Measurements from ENCODE around the gene TECPR1.

TECPR1 gene

DNA sequence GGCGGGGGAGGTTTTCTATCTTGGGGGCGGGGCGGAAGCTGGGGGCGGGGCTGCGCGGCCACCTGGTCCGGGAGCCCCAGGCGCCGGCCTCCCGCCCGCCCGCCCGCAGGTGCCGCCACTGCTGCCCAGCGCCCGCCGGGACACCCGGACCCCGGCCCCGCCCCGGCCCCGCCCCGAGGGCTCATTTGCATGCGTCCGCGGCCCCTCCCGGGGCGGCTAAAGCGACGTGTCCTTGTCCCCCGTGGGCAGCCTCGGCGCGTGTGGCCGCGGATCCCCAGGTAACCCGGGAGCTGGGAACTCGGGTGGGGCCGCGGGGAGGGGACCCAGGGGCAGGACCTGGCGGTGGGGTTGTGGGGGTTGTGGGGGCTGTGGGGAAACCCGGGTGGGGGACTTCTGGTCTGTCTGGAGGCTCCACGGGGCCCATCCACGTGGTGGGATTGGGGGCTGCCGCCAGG, 40.8 kb downstream of the TECPR1 start, which contains the start of gene BHLHA15:
Gene BHLHA15, plus strand, starts transcription at position 219 of the 455 bp plus-strand sequence. CDS start 871 bp downstream, outside the sequence.
- DNase-seq (ENCODE audit: low spot score): peak; percentile 90

DNA sequence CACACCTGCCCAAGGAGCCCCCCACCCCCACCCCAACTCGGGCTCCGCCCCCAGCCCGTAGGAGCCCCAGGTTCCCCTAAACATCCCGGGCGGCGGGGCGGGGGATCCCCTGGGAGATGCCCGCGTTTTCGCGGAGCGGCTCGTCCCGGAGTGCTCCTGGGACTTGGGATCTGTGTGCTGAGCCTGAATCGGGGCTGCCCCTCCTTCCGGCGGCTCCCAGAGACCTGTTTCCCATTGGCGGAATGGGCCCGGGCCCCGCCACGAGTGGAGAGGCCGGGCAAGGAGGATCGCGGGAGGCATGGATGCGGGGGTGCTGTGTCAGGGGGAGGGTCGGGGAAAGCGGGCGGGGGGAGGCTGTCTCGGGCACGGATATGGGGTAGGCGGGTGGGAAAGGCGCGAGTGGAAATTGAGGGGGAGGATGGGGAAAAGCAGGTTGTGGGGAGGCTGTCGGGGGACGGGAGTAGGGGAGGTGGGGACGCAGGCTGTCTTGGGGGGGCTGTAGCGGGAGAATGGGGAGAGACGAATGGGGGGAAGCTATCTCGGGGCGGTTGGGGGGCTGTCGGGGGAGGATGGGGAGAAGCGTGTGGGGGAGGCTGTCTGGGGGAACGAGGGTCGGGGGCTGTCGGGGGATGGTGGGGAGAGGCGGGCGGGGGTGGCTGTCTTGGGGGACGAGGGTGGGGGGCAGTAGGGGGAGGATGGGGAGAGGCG, 41.4 kb downstream of the TECPR1 start:
- DNase-seq (ENCODE audit: low spot score): peak; percentile 89

DNA sequence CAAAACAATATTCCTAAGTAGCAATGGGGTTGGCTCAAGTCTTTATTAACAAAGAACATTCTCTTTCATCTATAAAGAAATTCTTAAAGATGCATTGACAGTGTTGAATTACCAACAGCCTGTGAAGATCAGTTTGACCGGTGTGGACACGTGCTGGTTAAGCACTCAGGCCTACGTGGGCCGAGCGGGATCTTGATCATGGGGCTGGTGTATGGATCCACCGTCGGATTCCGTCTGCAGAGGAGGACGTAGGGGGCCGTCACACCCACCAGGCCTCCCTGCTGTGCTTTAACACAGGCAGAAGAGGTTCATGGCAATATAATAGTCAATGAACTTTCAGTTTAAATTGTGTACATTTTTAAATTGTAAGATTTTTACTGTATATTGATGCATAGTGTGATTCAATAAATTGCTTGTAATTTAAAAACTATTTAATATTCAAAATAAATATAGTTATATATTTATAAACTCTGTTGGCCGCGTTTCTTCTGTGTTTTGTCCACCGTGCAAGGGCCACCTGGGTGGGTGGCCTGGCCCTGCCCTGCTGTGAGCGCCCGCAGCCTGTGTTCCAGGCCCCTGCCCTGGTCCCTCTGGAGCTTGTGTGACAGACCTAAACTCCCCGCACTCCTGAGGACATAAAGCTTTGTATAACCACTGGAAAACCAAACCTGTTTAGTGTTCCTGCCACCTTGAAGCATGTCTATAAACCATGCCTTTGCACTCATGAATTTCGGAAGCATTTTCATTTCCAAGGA, 42.7 kb downstream of the TECPR1 start:
- peak; percentile 22 for DNase-seq (ENCODE audit: low spot score)

DNA sequence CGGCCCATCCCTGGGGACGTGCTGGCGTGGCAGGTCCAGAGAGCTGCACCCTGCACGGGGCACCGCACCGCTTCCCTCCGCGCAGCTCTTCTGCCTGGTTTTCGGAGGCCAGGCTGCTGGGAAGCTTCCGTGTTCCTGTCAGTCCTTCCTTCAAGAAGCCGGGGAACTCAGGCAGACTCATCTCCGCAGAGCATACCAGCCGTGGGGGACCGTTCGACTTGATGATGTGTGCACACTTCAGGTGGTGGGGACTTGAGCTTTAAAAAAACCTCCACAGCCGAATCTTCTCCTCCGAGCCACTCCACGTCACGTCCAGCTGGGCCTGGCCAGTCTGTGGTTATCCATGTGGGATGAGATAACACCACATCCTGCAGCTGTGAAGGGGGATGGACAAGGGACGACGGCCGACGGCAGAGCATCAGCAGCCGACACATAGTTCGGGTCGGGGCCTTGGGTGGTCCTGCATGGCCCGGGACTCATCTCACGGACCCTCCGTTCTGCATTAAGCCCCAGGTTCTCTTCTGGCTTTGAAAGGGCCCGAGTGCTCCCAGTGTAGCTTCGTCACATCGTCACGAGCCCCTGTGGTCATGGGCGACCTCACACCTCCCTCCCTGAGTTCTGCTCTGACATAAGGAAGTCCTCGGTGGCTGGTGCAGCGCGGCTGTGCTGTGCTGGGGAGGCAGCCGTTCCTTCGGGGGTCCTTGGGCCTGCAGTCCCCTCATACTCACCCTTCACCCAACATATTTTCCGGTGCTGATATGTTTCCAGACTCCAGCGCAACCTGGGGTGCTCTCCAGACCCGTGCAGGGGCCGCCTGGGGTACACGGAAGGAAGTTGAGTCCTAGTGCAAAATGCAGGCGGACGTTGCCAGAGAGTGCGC, 45.3 kb downstream of the TECPR1 start:
- DNase-seq (ENCODE audit: low spot score): peak; percentile 12

DNA sequence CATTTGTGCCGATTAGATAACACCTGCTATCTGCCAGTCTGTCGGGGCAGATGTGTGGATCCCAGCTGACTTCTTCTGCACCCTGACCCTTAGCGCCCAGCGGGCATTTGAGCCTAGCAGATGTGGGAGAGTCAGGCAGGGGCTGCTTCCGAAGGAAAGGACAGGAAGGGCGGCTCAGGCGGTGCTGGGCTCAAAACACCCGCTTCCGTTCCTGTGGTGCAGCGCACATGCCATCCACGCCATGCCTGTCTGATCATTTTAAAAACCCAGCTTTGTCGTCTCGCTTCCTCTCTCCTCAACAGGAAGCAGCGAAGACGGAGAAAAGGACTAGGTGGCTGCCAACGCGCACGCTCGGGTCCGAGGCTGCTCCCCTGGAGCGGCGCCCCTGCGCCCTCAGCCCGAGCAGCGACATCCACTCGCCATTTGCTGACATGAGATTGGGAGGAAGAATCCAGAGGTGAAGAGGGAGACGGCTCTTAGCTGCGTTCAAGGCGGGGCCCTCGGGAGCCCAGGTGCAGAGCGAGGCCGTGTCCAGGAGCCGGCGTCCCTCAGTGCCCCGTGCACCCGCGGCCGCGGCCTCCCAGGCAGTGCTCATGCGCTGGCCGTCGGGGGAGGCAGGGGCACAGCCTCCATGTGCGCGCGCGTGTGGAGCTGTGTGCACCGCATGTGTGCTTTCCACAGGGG, 46.7 kb downstream of the TECPR1 start:
- DNase-seq (ENCODE audit: low spot score): peak; percentile 21

DNA sequence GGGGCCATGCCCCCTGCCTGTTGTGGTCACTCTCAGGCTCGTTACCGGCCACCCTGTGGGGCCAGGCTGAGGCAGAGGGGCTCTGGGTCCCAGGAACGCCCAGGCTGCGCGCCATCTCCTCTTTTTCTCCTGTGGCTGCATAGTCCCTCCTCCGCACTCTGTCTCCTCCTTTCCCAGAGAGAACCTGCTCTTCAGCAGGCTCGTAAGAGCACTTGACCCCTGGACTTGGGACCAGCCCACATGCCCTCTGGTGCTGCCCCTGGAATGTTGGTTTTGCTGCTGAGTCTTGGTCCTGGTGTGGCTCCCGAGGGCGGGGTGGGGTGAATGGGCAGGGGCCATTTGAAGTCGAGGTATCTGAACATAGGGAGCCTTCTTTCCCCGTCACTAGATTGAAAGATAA, 47.4 kb downstream of the TECPR1 start:
- peak; percentile 12 for DNase-seq (ENCODE audit: low spot score)

DNA sequence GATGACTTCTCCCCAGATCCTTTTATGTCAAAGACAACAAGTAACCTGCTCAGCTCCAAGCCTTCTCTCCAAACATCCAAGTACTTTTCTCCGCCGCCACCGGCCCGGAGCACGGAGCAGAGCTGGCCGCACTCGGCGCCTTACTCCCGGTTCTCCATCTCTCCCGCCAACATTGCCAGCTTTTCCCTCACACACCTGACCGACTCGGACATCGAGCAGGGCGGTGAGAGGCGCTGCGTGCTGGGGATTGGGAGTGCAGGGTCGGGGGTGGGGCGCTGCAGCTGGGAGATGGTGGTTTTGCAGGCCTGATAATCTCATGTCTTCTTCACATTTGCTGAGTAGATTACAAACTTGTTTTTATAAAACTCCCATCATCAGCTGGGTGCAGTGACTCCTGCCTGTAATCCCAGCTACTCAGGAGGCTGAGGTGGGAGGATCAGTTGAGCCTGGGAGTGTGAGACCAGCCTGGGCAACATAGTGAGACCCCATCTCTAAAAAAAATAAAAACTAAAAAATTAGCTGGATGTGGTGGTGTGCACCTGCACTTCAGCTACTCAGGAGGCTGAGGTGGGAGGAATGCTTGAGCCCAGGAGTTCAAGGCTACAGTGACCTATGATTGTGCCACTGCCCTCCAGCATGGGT, 47.9 kb downstream of the TECPR1 start:
- no peak for DNase-seq (ENCODE audit: low spot score)

DNA sequence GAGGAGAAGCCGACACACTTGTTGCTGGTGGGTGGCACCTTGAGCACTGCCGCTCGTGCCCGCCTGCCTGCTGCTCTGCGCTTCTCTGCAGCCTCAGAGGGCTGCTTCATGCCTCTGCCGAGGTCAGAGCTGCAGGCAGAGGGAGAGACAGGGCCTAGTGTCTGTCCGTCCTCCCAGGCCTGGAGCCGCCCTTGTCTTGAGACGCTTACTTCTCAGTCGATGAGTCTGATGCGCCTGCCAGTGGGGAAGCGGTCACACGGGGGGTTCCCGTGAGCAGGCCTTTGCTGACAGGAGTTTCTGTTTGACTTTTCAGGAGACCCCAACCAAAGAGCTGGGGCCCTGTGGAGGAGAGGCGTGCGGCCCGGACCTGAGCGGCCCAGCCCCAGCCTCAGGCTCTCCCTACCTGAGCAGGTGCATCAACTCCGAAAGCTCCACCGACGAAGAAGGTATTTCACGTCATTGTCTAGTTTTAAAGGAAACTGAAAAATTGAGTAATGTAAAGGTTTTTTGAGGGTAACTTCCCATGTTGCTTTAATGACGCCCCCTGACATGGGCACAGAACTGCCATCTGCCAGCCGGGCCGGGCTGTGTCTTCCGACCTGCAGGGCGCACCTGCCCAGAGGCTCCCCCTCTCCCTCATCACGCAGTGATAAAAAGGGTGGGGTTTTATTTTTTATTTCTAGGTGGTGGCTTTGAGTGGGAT, 48.6 kb downstream of the TECPR1 start:
- DNase-seq (ENCODE audit: low spot score): no peak

DNA sequence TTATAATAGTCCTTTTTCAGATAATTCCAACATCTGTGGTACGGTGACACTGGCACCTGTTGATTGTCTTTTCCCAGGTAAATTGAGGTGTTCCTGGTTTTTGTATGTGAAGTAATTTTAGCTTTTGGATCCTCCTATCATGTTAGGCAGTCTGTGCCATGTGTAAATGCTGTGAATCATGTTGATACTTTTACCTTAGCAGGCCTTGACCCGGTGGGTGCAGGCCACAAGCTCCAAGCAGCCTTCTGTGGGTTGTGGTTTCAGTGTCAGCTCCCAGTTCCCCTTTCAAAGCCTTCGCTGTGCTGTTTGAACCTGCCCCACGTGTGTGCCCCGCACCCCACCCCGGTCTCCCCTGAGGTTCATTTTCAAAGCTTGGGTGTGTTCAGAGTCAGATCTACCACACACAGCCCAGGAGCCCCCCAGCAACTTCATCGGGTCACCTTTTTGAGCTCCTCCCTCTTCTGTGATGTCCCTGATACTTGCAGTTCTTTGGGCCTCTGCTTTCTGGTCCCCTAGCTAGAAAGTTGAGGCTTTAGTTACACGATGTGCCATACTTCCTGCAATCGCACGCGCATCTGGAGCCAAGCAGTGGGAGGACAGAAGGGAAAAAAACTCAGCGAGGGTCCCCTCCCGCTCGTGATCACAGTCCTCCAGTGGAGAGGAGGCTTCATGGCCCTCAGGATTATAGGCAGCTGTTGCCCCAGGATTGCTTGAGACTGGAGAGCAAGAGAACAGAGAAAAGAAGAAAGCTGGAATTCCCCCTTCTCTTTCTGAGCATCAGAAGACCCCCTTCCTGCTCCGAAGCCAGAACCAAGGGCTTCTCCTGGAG, 49.5 kb downstream of the TECPR1 start:
- no peak for DNase-seq (ENCODE audit: low spot score)

DNA sequence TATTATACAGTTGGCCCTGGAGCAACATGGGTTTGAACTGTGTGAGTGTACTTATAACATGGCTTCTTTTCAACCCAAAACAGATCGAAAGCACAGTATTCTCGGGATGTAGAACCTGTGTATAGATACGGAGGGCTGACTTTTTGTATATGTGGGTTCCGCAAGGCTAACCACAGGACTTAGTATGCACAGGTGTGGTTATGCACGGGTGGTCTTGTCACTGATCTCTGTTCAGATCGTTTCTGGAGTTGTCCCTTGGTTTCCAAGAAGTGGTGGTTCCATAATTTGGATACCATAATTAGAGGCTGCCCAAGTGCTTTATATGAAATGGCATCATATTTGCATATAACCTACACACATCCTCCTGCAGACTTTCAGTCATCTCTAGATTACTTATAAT, 51.7 kb downstream of the TECPR1 start:
- no peak for DNase-seq (ENCODE audit: low spot score)

DNA sequence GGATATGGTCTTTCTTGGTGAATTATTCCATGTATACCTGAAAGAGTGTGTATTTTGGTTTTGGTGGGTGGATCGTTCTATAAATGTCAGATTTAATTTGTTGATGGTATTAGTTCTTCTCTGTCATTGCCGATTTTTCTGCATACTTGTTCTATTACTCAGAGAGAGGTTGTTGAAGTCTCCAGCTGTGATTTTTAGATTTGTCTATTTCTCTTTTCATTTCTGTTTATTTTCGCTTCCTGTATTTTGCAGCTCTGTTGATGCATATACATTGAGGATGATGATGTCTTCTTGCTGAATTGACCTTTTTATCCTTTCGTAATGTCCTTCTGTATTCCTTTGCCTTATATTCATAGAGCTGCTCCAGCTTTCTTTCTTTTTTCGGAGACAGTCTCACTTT, 52.9 kb downstream of the TECPR1 start:
- no peak for DNase-seq (ENCODE audit: low spot score)

DNA sequence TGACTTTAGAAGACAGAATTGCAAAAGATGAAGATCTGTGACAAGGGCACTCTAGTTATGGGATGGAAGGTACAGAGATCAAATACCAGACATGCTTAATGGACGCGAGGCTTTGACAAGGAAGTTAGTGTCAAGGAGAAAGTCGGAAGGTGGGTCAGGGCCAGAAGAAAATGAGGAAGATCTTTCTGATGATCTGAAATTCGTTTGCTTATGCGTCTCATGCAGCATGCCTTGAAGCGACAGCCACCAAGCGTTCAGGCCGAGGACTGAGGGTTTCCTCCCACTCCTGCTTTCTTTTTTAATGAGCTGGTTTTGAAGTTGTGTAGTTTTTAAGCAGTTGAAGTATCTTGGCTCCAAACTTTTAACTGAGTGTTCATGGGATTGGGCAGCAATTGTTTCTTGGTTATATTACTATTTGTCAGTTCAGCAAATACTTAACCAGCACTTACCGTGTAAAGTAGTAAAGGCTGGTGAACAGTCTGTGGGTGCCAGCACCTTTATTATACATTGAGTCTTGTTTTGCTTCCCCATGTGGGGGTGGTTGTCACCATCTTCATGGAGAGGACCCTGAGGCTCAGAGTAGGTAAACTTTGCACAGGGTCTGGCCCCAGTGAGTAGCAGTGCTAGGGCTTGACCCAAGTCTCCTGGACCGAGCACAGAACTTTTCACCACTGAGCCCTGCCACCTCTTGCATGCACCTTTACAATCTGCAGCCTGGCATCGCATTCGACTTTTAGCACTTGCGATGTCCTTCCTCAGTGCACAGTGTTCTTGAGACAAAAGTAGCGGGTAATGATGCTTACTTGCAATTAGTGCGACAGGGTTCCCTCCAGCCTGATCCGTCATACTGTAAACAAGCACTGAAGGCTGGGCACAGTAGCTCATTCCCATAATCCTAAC, 55.1 kb downstream of the TECPR1 start:
- no peak for DNase-seq (ENCODE audit: low spot score)

DNA sequence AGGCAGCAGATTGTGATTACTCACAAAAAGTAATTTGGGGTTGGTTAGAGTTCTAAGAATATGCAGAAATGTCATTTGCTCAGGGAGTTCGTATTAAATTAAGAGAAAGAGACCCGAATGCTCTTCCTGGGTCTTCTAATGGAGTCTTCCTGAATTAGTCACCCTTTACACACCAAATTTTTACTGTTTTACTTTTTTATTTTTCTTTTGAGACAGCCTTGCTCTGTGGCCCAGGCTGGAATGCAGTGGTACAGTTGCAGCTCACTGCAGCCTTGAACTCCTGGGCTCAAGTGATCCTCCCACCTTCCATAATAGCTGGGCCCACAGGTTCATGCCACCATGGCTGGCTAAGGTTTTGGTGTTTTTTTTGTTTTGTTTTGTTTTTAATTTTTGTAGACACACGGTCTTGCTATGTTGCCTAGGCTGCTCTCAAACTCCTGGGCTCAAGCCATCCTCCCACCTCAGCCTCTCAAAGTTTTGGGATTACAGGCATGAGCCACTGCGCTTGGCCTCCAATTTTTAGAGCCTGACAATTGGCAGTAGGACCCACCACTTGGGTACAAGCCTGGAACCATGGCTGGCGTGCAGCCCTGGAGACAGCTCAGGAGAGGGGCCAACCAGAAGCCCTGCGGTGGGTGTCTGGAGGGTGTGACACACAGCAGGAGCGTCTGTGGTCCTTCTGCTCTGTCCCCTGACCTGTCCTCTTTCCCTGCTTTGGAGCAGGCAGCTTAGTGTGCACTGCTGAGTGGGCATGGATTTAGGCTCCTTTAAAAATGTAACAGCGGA, 57.2 kb downstream of the TECPR1 start:
- no peak for DNase-seq (ENCODE audit: low spot score)

DNA sequence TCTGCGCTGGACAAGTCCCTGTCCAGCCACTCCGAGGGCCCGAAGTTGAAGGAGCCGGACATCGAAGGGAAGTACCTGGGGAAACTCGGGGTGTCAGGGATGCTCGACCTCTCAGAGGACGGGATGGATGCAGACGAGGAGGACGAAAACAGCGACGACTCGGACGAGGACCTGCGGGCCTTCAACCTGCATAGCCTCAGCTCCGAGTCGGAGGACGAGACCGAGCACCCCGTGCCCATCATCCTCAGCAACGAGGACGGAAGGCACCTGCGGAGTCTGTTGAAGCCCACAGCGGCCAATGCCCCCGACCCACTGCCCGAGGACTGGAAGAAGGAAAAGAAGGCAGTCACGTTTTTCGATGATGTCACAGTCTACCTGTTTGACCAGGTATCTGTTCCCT, 57.8 kb downstream of the TECPR1 start:
- DNase-seq (ENCODE audit: low spot score): no peak

DNA sequence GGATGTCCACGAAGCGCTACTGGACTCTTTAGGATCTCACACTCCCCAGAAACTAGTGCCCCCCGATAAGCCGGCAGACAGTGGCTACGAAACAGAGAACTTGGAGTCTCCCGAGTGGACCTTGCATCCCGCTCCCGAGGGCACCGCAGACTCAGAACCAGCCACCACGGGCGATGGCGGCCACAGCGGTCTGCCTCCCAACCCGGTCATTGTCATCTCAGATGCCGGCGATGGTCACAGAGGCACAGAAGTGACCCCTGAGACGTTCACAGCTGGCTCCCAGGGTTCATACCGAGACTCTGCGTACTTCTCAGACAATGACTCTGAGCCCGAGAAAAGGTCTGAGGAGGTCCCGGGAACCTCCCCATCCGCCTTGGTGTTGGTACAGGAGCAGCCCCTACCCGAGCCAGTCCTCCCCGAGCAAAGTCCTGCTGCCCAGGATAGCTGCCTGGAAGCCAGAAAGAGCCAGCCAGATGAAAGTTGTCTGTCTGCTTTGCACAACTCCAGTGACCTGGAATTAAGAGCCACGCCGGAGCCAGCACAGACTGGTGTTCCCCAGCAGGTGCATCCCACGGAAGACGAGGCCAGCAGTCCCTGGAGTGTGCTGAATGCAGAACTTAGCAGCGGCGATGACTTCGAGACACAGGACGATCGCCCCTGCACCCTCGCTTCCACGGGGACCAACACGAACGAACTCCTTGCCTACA, 58.4 kb downstream of the TECPR1 start:
- DNase-seq (ENCODE audit: low spot score): no peak

DNA sequence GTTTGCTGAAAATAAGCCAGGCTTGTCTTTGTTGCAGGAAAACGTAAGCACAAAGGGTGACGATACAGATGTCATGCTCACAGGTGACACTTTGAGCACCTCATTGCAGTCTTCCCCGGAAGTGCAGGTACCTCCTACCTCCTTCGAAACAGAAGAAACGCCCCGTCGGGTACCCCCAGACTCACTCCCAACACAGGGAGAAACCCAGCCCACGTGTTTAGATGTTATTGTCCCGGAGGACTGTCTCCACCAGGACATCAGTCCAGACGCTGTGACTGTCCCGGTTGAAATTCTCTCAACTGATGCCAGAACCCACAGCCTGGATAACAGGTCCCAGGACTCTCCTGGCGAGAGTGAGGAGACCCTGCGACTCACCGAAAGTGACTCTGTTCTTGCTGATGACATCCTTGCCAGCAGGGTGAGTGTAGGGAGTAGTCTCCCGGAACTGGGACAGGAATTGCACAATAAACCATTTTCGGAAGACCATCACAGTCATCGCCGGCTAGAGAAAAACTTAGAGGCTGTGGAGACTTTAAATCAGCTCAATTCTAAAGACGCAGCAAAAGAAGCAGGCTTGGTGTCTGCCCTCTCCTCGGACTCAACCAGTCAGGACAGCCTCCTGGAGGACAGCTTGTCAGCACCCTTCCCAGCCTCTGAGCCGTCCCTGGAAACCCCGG, 59.1 kb downstream of the TECPR1 start:
- DNase-seq (ENCODE audit: low spot score): no peak
